Keratinocyte (primary cell): ENCODE data around the gene BRINP1.

Source experiments
- CTCF ChIP-seq, 3 experiments: IDR thresholded peaks in 1 of 3; conservative IDR thresholded peaks in 1 of 3; optimal IDR thresholded peaks in 1 of 3; 2 replicates in 2 of 3; 3 replicates in 1 of 3; pipeline versions ENCODE3 to v1.5.1; 2011; ENCODE audit warnings: low read length in 3 of 3, mild to moderate bottlenecking in 3 of 3, moderate library complexity in 2 of 3, control low read depth in 1 of 3, inconsistent platforms in 1 of 3; ENCODE audit not compliant: insufficient read depth in 2 of 3; ENCODE audit errors: extremely low read depth in 1 of 3
- EZH2 ChIP-seq: IDR thresholded peaks from one replicate; pipeline ENCODE4 v1.6.1; 2012; ENCODE audit warnings: inconsistent platforms, mild to moderate bottlenecking, low read length, moderate library complexity

DNA sequence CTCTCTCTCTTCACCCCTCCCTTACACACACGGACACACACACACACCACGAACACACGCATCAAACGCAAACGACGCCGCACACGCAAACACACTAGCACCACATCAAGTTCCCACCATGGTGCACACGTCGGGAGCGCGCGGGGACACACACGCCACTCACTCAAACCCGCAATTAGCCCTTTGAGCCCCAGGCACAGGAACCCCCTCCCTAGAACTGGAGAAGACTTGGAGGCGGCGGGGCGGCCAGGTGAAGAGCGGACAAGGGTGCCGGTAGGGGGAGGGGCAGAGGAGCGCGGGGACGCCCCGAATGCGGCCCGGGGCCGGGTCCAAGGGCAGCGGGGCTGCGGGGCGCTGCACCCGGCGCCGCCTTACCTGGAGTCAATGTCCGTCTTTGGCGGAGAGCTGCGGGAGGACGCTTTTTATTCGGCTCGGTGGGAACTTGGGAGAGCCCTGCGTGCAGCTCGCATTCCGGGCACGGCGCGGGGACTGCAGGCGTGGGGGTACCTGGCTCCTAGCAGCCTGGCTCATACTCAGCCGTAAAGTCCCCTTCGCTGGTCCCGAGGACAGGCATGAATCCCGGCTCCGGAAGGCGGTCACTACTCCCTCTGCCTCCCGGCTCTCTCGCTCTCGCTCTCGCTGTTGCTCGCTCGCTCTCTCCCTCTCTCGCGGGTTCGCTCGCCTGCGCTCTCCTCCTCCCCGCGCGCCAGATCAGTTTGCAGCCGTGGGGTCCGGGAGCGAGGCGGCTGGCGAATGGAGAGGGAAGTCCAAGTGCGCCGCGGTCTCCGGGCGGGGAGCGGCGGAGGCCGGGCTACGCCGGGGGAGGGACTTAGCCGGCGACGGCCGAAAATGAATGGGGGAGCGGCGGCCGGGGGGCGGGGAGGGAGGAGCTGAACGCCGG is at the start of gene BRINP1:
- TF ChIP-seq CTCF (optimal IDR thresholded peaks at IDR 0.05 in 1 of 3, IDR thresholded peaks at IDR 0.05 in 1 of 3, conservative IDR thresholded peaks at IDR 0.05 in 1 of 3; ENCODE audit: extremely low read depth in 1 of 3, insufficient read depth in 2 of 3, low read length in 3 of 3) (no peak), EZH2 (no peak)
